C4-2B (cell line): Measurements from ENCODE around the gene SMIM43.

ENCODE experiments used
- CTCF ChIP-seq: fragments of 450-650 bp; conservative IDR thresholded peaks from 2 replicates; pipeline ENCODE4 v1.5.1; 2017; ENCODE audit warnings: mild to moderate bottlenecking
- ZFX ChIP-seq: fragments of 450-650 bp; IDR thresholded peaks from 2 replicates; pipeline ENCODE4 v1.6.1; 2017

DNA sequence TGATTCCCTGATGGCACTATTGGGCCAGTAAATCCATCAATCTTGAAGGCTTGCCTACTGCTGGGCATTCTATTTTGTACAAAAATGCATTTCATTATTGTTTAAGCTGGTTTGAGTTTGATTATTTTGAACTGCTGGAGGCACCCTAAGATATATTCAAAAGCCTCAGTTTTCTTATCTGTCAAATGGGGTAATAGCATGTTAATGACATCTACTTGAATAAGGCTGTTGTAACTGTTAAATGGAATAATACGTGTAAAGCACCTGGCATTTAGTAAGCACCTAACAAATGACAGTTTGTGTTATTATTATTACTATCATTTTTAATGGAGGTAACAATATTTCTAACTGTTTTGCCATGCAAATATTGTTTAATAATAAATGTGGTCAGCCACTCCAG is 6.9 kb upstream of the SMIM43 start:
- TF ChIP-seq CTCF (no peak), ZFX (no peak)
